ENCODE data around the gene CDKAL1.
"Not testable (repeated sequence)": the region's sequence is repeated elsewhere in the genome, so short reads cannot be mapped to it uniquely, and the experiment has no call there.

Gene CDKAL1

GRCh38 chr6:20594299-20594853 lies 60.1 kb downstream of the CDKAL1 start:
- not testable (repeated sequence) for DNase-seq (ENCODE audit: low spot score)

- no peak for DNase-seq (ENCODE audit: low spot score)
These were observed 65.2 kb downstream of the CDKAL1 start for GRCh38 chr6:20599302-20600051.

- no peak for DNase-seq (ENCODE audit: low spot score)
These were observed 66.6 kb downstream of the CDKAL1 start for GRCh38 chr6:20600831-20601230.

GRCh38 chr6:20604159-20604558 lies 69.9 kb downstream of the CDKAL1 start:
- no peak for DNase-seq (ENCODE audit: low spot score)

GRCh38 chr6:20605061-20605460 lies 70.8 kb downstream of the CDKAL1 start:
- DNase-seq (ENCODE audit: low spot score) = no peak

- DNase-seq (ENCODE audit: low spot score) = no peak
These were observed 71.3 kb downstream of the CDKAL1 start for GRCh38 chr6:20605581-20605980.

- DNase-seq (ENCODE audit: low spot score) = no peak
These were observed 72.6 kb downstream of the CDKAL1 start for GRCh38 chr6:20606831-20607230.

GRCh38 chr6:20608356-20608755 lies 74.1 kb downstream of the CDKAL1 start:
- DNase-seq (ENCODE audit: low spot score) = no peak

GRCh38 chr6:20608905-20609304 lies 74.6 kb downstream of the CDKAL1 start:
- no peak for DNase-seq (ENCODE audit: low spot score)

- not testable (repeated sequence) for DNase-seq (ENCODE audit: low spot score)
These were observed 75.7 kb downstream of the CDKAL1 start for GRCh38 chr6:20609924-20610323.

- no peak for DNase-seq (ENCODE audit: low spot score)
These were observed 76.5 kb downstream of the CDKAL1 start for GRCh38 chr6:20610636-20611370.

GRCh38 chr6:20617537-20617936 lies 83.3 kb downstream of the CDKAL1 start:
- DNase-seq (ENCODE audit: low spot score) = not testable (repeated sequence)

GRCh38 chr6:20620043-20620442 lies 85.8 kb downstream of the CDKAL1 start:
- DNase-seq (ENCODE audit: low spot score) = no peak

- DNase-seq (ENCODE audit: low spot score) = no peak
These were observed 89.5 kb downstream of the CDKAL1 start for GRCh38 chr6:20623761-20624160.

GRCh38 chr6:20626165-20626564 lies 91.9 kb downstream of the CDKAL1 start:
- no peak for DNase-seq (ENCODE audit: low spot score)

- DNase-seq (ENCODE audit: low spot score) = no peak
These were observed 95.3 kb downstream of the CDKAL1 start for GRCh38 chr6:20629509-20629908.

GRCh38 chr6:20630136-20630535 lies 95.9 kb downstream of the CDKAL1 start:
- DNase-seq (ENCODE audit: low spot score) = no peak

GRCh38 chr6:20630617-20631548 lies 96.6 kb downstream of the CDKAL1 start:
- DNase-seq (ENCODE audit: low spot score) = no peak

- DNase-seq (ENCODE audit: low spot score) = peak; percentile 31
These were observed 97.3 kb downstream of the CDKAL1 start for GRCh38 chr6:20631549-20631924.

- no peak for DNase-seq (ENCODE audit: low spot score)
These were observed 98.4 kb downstream of the CDKAL1 start for GRCh38 chr6:20632696-20633095.

GRCh38 chr6:20633566-20634340 lies 99.5 kb downstream of the CDKAL1 start:
- DNase-seq (ENCODE audit: low spot score) = no peak
